OCI-LY7 (cell line): ENCODE results near the gene BAK1.

Experiments
- EZH2phosphoT487 ChIP-seq: fragments of 200-600 bp; sonication (generic); IDR thresholded peaks from 2 replicates; pipeline ENCODE4 v1.6.1; 2018; ENCODE audit warnings: low read depth, borderline replicate concordance, mild to moderate bottlenecking, mixed run types, antibody characterized with exemption, low read length, moderate library complexity, mixed read lengths
- TF ChIP-seq, protein P1 (sequence below): fragments of 200-600 bp; sonication (generic); conservative IDR thresholded peaks from 2 replicates; pipeline ENCODE4 v1.5.1; 2014; ENCODE audit warnings: mild to moderate bottlenecking, antibody characterized with exemption, low read length, moderate library complexity, mixed read lengths

DNA sequence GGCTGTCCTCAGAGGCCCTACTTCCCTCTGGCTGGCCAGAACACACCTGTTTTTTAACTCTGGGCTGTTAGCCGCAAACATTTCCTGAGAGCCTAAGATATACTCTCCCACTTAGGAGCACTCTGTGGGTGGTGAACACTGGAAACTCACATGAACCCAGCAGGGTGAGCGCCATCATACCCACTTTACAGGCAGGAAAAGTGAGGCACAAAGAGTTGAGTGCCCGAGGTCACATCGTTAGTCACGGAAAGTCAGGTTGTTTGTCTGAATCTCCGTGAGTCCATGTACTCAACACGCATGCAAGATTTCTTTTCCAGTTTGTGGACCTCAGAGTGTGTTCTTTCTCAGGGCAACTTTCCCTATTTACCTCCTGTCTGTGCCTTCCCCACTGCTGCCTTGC, 1.9 kb downstream of the BAK1 start:
- TF ChIP-seq, protein P1, sequence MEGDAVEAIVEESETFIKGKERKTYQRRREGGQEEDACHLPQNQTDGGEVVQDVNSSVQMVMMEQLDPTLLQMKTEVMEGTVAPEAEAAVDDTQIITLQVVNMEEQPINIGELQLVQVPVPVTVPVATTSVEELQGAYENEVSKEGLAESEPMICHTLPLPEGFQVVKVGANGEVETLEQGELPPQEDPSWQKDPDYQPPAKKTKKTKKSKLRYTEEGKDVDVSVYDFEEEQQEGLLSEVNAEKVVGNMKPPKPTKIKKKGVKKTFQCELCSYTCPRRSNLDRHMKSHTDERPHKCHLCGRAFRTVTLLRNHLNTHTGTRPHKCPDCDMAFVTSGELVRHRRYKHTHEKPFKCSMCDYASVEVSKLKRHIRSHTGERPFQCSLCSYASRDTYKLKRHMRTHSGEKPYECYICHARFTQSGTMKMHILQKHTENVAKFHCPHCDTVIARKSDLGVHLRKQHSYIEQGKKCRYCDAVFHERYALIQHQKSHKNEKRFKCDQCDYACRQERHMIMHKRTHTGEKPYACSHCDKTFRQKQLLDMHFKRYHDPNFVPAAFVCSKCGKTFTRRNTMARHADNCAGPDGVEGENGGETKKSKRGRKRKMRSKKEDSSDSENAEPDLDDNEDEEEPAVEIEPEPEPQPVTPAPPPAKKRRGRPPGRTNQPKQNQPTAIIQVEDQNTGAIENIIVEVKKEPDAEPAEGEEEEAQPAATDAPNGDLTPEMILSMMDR, result no peak
- TF ChIP-seq EZH2phosphoT487, result no peak
